WERI-Rb-1 (cell line): ENCODE results near the gene SOX9.

Source experiments
- DNase-seq: peaks from one replicate; pipeline ENCODE4 v3.0.0-alpha.2; 2020
- H3K27ac ChIP-seq: fragments of 250-450 bp; sonication (Bioruptor Pico); 2 replicates; pipeline ENCODE4 v1.5.1; 2020; ENCODE audit warnings: mild to moderate bottlenecking, moderate library complexity
- H3K27me3 ChIP-seq: fragments of 250-450 bp; sonication (Bioruptor Pico); 2 replicates; pipeline ENCODE4 v1.5.1; 2021; ENCODE audit warnings: mild to moderate bottlenecking, low read depth, moderate library complexity; ENCODE audit not compliant: insufficient read depth, severe bottlenecking
- H3K36me3 ChIP-seq: fragments of 250-450 bp; sonication (Bioruptor Pico); 2 replicates; pipeline ENCODE4 v1.5.1; 2020; ENCODE audit warnings: mild to moderate bottlenecking, moderate library complexity
- H3K4me3 ChIP-seq: 2 replicates; pipeline ENCODE4 v1.5.1; 2011; ENCODE audit warnings: low read depth, mild to moderate bottlenecking, control low read depth, low read length
- H3K9me3 ChIP-seq: fragments of 250-450 bp; sonication (Bioruptor Pico); 2 replicates; pipeline ENCODE4 v1.5.1; 2021; ENCODE audit warnings: mild to moderate bottlenecking, moderate library complexity; ENCODE audit not compliant: severe bottlenecking
- TF ChIP-seq, protein P1 (sequence below): IDR thresholded peaks from 2 replicates; pipeline ENCODE4 v1.5.1; 2011; ENCODE audit warnings: low read depth, mild to moderate bottlenecking, control low read depth, inconsistent platforms, low read length

Gene SOX9

DNA sequence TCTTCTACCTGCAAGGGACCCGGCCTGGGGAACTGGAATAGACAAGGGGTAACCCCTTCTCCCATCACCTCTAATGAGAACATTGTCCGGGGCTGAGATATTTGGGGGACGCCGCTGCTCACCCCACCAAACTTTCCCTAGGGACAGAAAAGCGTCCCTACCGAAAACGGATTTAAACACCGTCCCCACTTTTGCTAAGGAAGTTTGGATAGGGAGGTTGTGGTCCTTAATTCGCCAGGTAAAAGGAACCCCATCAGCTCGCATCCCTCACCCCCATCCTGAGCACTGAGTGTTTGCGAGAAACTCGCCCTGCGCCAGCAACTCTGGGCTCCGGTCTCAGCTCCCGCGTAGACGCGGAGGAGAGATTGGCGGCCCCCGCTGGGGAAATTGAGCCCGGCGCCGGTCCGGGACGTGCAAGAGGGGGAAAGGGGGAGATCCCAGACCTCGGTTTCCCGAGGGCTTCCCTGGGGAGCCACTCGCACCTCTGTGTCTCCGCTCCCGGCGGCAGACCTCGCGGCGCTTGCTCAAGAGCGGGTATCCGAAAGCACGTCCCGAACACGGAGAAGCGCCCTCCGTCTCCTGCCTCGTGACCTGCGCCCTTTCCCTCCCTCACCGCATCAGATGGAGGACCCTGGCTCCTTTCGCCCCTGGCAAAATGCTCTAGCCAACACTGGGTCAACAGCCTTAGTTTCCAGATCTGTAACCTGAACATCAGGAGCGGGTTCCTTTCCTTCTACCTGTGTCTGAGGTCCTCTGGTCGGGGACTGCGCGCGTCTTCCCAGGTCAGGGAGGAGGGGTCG lies 3.1 kb upstream of the SOX9 start:
- no peak overlapping the region for H3K4me3 ChIP-seq
- H3K36me3 ChIP-seq, result no peaks in the 10 kb centered on the region
- peaks cover 8% of the 10 kb centered on the region for H3K9me3 ChIP-seq
- DNase-seq, result no peak
- TF ChIP-seq, protein P1, sequence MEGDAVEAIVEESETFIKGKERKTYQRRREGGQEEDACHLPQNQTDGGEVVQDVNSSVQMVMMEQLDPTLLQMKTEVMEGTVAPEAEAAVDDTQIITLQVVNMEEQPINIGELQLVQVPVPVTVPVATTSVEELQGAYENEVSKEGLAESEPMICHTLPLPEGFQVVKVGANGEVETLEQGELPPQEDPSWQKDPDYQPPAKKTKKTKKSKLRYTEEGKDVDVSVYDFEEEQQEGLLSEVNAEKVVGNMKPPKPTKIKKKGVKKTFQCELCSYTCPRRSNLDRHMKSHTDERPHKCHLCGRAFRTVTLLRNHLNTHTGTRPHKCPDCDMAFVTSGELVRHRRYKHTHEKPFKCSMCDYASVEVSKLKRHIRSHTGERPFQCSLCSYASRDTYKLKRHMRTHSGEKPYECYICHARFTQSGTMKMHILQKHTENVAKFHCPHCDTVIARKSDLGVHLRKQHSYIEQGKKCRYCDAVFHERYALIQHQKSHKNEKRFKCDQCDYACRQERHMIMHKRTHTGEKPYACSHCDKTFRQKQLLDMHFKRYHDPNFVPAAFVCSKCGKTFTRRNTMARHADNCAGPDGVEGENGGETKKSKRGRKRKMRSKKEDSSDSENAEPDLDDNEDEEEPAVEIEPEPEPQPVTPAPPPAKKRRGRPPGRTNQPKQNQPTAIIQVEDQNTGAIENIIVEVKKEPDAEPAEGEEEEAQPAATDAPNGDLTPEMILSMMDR, result no peak
- no peak overlapping the region for H3K27ac ChIP-seq
- peaks cover 95% of the 10 kb centered on the region for H3K27me3 ChIP-seq

DNA sequence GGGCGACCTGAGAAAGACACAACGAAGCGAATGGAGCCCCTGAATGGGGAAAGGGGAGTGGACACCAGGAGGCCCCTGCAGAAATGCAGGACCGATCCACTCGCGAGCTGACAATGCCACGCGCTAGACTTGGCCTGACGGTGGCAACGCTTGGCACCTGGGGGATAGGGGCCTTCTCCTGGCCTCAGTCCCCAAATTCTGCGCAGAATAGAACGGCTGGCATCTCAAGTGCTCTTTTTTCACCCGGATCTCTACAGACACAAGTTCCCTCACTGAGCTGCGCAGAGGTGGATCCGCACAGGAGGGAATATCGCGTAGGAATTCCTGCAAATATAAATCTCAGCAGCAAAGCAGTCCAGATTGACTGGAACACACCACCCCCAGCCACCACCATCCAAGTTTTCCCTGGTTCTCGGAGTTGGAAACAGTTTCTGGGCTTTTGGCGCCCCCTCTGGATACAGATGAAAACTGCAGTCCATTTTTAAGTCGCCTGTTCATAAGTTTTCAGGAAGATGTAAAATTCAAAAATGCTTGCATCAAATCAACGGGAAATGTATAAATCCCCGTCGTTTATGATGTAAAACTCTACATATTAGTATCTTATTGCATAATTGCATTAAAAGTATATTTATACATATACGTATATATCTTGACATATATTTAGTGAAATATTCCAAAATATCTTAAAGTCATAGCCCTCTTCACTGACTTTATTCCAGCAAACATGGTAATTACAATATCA lies 2.3 kb upstream of the SOX9 start:
- peak; percentile 70 for DNase-seq
- Histone ChIP-seq H3K36me3 (no peaks in the 10 kb centered on the region), H3K9me3 (peaks cover 8% of the 10 kb centered on the region), H3K27ac (no peak overlapping the region), H3K4me3 (no peak overlapping the region), H3K27me3 (peaks cover 98% of the 10 kb centered on the region)
- TF ChIP-seq, protein P1, result peak; percentile 76

DNA sequence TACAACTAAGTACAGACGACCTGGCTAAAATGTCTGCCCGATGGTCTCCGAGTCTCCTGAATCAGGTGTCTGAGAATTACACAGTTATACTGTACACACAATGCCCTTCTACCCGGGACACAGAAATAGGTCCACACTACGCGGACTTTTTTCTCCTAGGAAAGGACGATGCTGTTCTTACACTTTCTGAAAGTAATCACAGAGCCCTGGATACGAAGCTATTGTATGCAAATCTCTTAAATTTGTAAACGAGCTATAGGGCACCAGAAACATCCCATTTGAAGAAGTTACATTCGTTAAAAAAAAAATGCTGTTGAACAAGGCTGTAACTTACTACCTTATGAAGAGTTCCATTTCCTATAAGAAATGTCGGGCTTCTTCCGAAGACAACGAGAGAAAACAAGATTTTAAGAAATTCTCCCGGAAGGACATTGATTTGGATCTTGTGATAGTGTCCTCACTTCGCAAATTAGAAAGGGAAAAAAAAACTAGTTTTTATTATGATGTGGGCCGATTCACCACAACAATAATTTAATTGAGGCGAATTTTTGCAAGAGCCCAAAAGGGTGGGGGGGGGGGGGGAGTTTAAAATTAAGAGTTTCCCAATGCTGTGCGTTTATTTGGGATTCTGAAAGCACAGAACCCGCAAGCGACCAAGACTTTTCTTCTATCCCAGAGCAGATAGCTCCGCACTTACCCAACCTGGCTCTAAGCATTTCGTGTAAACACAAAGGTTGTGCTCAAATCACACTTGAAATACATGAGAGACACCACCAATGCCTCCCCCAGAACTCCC lies 1.5 kb upstream of the SOX9 start:
- Histone ChIP-seq H3K27me3 (peaks cover 94% of the 10 kb centered on the region), H3K4me3 (no peak overlapping the region), H3K36me3 (no peaks in the 10 kb centered on the region), H3K27ac (no peak overlapping the region), H3K9me3 (peaks cover 8% of the 10 kb centered on the region)
- TF ChIP-seq, protein P1, result no peak
- DNase-seq, result no peak

DNA sequence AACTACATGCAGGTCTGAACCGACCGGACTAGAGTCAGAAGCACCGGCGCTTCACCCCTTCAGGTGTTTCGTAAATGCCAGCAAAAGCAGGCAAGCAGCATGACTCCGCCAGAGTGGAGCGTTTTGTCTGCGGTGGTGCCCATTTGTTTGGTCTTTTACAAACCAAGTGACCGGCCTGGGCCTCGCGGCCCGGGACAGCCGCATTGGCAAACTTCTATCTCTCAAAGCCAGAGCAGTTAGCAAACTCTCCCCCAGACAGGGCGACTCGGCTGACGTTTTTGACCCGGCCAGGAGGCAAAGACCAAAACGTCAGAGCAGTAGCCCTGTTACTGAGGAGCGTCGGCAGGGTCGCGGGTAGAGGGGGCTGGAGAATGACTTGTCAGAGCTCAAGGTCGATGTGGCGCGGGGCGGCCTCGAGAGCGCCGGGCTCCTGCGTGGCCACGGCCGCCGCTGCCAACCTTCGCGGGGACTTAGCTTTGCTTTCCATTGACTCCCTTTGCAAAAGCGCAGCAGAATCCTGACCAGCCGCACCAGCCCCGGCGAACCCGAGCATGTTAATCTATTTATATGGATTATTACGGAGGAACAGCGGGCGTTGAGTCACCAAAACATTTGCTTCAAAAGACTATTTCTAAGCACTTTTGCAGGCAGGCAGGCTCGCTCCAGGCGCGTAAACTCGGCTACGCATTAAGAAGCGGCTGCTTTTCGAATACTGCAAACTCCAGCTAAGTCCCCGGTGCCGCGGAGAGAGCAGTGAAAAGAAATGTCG lies 763 bp upstream of the SOX9 start:
- Histone ChIP-seq H3K27me3 (peaks cover 94% of the 10 kb centered on the region), H3K36me3 (no peaks in the 10 kb centered on the region), H3K9me3 (peaks cover 8% of the 10 kb centered on the region), H3K4me3 (peak overlapping the region; percentile 20), H3K27ac (no peak overlapping the region)
- TF ChIP-seq, protein P1, result no peak
- DNase-seq, result peak; percentile 39
